Muscle of arm (tissue), 12 donors: Measurements from ENCODE around the gene GPHN. TPM values are rescaled to one million over a fixed set of nuclear protein-coding genes. Genes with fewer than 3 reads are reported as not detected.
"Not testable (repeated sequence)": the region's sequence is repeated elsewhere in the genome, so short reads cannot be mapped to it uniquely, and the experiment has no call there.

ENCODE experiments used
- DNase-seq: peaks from one replicate; pipeline ENCODE4 v3.0.0-alpha.2; 2013
- polyA plus RNA-seq, 12 donors: library from polyadenylated mRNA; unstranded; fragments of 120-200 nt; gene quantifications; one replicate each; pipeline ENCODE4 v1.2.1, GENCODE V29; 2013; ENCODE audit not compliant: insufficient read length in 12 of 12

GPHN gene
- polyA plus RNA-seq, 12 donors = 6.3 to 20.5 (median 17.6) TPM; not detected in 1

GRCh38 chr14:66496911-66497310, 11.0 kb upstream of the GPHN start:
- no peak for DNase-seq

- DNase-seq = no peak
These were observed 9.6 kb upstream of the GPHN start for GRCh38 chr14:66498311-66498710.

DNA sequence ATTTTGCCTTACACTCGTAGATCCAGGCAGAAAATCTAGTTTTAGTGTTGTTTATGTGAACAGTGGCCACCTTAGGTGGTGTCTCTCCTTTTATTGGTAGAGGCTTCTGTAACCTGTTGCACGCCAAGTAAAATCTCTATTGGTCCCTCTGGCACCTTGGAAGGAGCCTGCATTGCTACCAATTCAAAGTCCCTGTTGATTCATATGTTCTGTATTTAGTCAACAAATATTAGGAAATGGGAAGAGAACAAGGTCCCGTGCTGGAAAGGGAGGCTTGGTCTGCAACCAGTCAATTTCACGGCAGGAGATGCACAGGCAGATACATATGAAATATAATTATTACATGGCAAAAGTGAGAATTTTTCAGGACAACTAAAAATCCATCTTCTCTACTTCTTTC, 6.4 kb upstream of the GPHN start:
- DNase-seq = no peak

- not testable (repeated sequence) for DNase-seq
These were observed 5.1 kb upstream of the GPHN start for GRCh38 chr14:66502836-66503235.

- DNase-seq = no peak
These were observed 4.4 kb upstream of the GPHN start for GRCh38 chr14:66503532-66503931.

DNA sequence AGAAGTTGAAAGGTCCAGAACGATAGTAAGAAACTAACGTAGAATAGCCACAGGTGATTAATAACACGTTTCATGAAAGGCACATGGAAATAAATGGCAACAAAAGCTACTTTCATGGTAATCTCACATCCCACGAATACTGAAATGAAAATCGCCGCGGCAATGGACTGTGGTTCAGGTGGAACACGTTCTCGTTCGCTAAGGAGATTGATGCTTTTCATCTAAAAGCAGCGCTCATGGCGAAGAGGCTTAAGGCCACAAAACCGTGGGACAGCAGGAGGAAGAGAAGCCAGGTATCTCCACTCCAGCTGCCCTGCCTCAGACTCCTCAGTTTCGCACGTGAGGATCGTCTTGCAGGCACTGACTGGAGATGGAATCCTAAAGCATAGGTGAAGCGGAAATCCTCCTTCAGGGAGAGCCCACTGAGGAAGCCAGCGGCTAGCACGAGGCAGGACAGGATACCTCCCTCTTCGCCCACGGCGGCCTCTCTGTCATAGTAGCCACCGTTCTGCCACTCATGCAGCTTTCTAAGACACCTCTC, 696 bp upstream of the GPHN start:
- DNase-seq = no peak

GRCh38 chr14:66508547-66508845, 549 bp downstream of the GPHN start:
- DNase-seq = no peak

DNA sequence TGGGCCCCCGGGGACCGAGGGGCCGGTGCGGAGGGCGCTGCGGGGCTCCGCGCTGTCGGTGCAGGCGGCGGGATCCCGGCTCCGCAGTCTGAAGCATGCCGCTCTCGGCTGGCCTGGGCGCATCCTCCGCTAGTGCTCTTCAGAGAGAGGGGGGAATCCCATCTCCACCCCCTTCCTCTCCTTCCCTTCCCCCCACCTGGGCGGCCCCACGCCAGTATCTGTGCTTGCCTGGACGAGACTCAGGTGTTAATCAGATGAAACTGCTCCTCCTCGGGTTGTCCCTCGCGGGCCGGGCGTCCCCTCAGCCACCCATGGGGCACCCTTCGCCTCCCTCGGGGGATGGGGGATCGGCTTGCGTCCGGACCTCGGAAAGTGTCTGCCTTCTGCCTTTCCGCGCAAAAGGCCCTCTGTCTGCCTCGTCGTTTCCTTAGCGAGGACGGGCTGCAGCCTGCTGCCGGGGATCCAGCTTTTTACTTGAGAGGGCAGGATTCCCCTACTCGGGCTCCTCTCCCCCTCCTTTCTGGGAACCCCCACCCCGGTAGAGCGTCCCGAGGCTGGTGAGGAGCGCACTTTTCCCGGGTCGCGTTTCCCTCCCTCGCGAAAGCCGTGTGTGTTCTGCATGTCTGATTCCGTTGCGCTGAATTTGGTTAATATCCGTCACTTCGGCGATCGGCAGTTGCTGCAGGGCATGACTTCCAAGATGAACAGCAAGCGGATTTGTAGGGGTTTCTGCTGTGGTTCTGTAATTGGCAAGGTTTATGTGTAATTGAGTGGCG, 1.1 kb downstream of the GPHN start:
- peak; percentile 31 for DNase-seq

DNA sequence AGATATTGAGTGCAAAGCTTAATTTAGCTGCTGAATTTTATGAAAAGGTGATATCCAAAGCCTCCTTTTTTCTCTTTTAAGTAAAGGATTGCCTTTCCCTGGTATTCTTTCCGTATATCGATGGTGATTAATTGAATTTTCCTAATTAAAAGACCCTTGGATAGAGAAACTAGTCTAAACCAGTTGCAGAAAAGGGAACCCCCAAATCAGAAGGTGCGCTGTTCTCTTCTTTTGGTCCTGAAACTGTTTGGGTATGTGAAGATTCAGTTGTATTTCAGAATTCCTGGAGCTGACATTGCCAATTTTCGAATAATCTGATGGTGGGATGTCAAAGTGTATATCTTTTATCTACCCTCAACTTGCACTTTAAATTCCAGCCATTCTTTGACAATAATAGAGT, 1.9 kb downstream of the GPHN start:
- no peak for DNase-seq

DNA sequence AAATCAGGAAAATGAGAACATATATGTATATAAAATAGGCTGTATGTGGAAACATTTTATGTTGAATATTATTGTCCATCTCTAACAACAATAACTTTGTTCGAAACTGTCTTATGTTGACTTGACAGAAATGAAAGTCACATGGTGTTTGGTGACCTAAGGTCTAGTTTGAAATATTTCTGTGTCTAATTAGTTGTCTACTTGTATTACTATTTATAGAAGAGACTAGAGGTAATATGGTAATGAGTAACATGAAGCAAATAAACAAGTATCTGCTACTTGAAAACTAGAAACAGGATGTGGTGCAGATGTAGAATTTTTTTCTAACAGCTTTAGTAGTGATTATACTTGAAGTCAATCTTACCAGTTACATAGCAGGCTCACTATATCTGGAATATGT, 3.9 kb downstream of the GPHN start:
- DNase-seq = no peak

DNA sequence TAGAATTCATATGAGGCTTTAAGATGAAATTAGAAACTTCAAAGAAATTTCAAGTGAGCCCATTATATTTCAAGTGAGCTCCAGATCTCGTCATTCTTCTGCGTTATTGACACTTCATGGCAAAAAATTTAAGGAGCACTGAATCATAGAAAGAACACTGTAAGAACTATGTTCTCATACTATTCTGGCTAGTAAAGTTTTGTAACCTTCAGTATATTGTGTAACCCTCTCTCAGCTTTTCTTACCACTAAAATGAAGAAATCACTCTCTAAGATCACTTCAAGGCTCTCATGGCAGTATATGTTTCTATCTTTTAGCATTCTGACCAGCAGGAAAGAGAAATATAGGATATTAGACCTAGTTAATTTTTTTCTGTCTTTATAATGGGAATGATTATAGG, 6.3 kb downstream of the GPHN start:
- no peak for DNase-seq

DNA sequence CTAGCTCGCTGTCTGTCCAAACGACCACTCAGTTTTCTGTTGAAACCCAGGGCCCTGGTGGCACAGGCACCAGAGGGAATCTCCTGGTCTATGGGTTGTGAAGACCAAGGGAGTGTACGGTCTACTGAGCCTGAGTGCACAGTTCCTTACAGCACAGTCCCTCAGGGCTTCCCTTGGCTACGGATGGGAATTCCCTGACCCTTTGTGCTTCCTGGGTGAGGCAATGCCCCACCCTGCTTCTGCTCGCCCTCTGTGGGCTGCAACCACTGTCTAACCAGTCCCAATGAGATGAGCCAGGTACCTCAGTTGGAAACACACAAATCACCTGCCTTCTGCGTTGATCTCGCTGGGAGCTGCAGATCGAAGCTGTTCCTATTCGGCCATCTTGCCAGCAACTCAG, 22.6 kb downstream of the GPHN start:
- DNase-seq = no peak

GRCh38 chr14:66539034-66539433, 31.1 kb downstream of the GPHN start:
- DNase-seq = no peak

DNA sequence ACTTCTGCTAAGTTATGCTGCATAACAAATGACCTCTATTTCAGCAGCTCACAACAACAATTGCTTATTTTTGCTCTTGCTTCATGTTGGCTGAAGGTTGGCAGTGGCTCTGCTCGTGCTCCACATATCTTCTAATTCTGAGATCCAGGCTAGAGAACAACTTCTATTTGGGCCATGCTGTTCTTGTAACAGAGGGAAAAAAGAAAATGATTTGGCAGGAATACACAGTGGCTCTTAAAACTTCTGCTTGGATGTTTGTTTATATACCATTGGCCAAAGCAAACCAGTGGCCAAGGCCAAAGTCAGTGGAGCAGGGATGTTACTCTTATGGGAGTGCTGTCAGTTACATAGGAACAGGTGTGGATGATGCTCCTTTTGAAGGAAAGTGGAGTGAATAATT, 32.1 kb downstream of the GPHN start:
- no peak for DNase-seq

DNA sequence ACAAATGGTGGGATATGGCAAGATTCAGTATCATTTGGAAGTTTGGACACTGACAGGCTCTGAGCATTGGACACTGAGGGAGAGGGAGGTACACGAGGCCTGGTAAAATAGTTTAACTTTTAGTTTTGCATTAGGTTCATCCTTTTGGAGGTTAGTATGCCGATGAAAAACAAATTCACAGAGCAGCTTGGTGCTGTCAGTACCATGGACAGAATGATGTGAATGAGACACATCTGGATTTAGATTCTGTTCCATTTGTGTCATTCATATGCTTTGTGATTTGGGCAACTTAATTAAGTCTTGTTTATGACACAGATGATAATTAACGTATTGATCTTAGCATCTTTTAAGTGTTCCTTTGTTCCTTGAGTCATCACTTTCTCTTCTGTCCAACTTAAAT, 33.7 kb downstream of the GPHN start:
- DNase-seq = no peak

DNA sequence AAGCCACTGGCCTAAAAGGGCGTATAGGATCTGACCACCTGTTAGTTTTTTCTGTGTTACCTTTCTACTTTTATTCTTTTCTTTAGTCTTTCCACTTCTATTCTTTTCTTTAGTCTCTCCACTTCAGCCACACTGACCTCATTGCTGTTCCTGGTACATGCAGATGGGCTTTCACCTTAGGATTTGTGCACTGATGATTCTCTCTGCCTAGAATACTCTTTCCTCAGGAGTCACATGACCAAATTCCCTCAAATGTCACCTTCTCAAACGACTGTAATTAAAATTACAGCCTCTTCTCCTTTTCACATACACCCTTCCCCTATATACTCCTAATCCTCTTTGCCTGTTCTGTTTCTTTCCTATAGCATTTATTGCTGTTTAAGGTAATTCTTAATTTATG, 36.0 kb downstream of the GPHN start:
- no peak for DNase-seq

- not testable (repeated sequence) for DNase-seq
These were observed 37.2 kb downstream of the GPHN start for GRCh38 chr14:66545191-66545590.

DNA sequence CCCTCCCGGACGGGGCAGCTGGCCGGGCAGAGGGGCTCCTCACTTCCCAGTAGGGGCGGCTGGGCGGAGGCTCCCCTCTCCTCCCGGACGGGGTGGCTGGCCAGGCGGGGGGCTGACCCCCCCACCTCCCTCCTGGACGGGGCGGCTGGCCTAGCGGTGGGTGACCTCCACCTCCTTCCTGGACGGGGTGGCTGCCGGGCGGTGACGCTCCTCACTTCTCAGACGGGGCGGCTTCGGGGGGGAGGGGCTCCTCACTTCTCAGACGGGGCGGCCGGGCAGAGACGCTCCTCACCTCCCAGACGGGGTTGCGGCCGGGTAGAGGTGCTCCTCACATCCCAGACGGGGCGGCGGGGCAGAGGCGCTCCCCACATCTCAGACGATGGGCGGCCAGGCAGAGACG, 37.8 kb downstream of the GPHN start:
- not testable (repeated sequence) for DNase-seq

DNA sequence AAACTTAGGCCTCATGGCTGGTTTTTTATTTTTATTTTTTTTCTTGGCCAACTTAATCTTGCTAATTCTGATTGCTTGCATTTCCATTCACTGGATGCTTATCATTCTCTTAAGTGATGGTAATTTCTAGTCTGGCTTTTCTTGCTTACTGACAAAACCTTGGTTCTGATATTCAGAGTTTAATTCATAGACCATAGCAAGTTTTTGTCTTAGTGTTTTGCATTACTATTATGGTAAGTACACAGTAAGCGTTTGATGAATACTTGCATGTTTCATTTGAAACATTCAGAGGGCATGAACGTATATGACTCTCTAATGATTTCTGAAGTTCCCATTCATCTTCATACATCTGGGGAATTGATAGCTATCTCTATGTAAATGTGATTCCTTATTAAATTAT, 55.8 kb downstream of the GPHN start:
- no peak for DNase-seq

GRCh38 chr14:66568220-66568619, 60.3 kb downstream of the GPHN start:
- DNase-seq = no peak

DNA sequence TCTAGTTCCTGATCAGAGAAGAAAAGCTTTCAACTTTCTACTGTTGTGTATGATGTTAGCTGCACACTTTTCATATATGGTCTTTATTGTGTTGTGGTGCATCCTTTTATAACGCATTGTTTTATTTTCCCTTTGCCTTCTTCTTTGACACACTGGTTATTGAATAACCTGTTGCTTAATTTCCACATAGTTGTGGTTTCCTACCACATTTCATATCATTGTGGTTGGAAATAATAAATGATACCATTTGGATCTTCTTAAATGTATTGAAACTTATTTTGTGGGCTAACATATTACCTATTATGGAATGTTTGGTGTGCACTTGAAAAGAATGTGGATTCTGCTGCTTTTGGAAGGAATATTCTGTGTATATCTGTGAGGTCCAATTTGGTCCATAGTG, 64.9 kb downstream of the GPHN start:
- no peak for DNase-seq

DNA sequence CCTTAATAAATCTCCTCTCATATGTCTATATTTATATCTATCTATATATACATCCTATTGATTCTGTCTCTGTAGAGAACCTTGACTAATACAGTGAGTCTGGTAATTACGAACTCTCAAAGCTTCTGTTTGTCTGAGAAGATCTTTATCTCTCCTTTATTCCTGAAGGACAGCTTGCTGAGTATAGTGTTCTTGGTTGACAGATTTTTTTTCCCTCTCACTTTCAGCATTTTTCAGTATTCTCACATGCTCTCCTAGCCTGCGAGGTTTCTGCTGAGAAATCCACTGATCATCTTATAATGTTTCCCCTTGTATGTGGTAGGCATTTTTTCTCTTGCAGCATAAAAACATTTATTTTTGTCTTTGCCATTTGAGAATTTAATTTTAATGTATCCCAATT, 67.1 kb downstream of the GPHN start:
- DNase-seq = no peak

GRCh38 chr14:66575939-66576338, 68.0 kb downstream of the GPHN start:
- DNase-seq = no peak

DNA sequence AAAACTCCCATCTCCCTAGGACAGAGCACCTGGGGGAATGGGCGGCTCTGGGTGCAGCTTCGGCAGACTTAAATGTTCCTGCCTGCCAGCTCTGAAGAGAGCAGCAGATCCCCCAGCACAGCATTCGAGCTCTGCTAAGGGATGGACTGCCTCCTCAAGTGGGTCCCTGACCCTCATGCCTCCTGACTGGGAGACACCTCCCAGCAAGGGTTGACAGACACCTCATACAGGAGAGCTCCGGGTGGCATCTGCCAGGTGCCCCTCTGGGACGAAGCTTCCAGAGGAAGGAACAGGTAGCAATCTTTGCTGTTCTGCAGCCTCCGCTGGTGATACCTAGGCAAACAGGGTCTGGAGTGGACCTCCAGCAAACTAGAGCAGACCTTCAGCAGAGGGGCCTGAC, 79.8 kb downstream of the GPHN start:
- not testable (repeated sequence) for DNase-seq
